HG02798 (cell line): ENCODE results near the gene SV2C.
A peak's percentile ranks its signal among the peaks of the same experiment; 100 is the strongest.

ENCODE experiments used
- ATAC-seq: cut with Tn5 transposase; IDR thresholded peaks from one replicate; pipeline ENCODE4 v1.9.1; 2021; ENCODE audit warnings: mild to moderate bottlenecking; ENCODE audit not compliant: unreplicated experiment, poor library complexity

SV2C gene

DNA sequence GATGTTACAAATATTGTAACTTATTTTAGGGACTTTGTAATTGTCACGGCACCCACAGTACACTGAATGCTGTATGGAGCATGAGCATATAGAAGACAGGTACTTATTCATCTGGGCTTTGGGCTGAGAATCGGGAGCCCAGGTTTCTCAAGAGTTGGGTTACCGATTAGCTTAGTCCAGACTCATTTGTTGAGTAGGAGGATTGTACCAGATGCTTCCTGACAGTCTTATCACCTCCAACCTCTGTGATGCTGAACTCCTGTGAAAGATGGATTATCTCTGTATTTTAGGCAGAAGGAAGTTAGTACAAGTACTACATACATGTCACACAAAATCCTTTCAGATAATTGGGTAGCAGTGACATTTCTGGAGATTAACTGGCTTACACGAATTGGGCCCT is 79.2 kb downstream of the SV2C start:
- ATAC-seq: no peak

DNA sequence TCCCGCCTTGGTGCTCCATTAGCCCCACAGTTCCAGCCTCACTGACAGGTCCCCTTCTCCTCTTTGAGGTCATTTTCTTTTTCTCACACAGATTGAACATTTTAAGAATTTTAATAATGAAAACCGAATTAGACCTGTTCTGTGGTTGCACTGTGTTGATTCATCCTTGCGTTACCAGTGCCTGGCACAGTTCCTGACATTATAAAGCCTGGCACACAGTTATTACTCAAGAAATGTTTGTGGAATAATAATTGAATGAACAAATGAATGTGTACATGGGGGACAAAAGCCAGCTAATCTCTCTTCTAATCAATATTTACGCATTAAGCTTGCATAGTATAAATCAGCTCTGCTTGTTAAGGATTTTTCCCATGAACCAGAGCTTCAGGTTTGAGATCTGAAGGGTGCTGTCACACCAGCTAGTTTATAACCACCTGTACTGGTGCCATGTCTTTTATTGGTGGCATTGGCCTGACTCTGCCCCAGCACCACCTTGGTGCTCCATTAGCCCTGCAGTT is 80.0 kb downstream of the SV2C start:
- no peak for ATAC-seq

DNA sequence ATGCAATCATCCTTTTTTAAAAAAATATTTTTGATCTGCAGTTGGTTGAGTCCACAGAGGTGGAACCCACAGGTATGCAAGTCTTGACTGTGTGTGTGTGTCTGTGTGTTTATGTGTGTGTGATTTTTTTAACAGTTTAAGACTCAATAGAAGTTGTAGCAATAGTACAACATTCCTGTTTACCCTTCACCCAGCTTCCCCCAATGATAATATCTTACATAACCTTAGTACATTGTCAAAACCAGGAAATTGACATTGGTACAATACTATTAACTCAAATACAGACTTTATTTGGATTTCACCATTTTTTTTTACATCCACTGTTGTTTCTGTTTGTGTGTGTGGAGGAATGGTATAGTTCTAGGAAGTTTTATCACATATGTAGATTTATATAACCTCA is 81.8 kb downstream of the SV2C start:
- no peak for ATAC-seq

DNA sequence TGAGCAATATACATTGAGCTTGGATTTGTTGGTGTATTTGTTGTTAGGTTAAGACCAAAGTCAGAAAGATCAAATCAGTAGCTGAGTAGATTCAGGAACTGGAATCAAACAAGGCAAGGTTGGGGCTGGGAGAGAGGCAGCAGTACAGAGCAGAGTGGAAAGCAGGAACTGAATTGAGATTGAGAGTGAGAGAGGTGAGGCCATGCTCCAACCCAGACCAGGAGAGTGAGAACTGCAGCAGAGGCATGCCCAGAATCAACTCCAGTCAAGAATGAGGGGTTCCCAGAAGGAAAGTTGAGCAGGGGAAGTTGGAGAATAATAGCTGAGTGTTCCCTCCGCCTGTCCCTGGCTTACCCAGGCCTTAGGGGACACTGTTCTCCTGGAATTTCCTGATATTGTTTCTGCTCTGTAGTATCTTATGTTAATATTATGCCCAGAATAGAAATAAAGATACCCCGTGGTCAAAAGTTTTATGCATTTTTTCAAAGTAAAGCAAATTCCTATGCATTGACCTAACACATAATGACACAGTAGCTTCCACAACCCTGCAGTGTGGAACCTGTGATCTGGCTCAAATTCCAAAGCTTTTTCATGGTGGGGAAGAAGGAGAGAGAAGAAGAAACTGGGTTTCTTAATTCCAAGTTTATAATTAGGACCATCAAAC is 82.7 kb downstream of the SV2C start:
- ATAC-seq: no peak

DNA sequence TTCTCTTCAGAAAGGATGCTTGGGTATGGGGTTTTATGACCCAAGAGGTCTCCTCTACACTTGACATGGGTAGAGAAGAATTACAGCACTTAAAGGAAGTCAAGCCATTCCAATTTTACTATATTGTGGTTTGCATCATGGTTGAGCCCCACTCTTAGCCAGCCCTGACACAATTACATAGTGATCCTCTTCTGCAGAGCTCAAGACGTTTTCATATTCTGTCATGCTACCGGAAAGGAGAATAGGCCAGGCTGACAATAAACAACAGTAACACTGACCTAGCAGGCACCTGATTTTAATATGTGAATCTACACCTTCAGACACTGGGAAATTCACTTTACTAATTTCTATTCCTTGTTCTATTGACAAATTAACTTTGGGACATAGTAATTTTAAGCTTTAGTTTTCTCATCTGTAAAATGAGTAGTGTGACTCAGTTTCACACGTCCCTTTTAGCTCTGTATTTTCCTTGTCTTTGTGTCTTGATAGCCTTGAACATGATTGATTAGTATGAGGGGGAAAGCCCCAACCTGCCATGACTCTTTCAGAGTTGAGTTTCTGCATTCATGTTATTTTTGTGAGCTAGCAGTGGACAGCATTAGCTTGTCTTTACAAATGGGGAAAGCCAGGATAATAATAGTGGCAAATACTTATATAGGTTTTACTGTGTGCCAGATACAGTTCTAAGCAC is 83.8 kb downstream of the SV2C start:
- ATAC-seq: no peak

DNA sequence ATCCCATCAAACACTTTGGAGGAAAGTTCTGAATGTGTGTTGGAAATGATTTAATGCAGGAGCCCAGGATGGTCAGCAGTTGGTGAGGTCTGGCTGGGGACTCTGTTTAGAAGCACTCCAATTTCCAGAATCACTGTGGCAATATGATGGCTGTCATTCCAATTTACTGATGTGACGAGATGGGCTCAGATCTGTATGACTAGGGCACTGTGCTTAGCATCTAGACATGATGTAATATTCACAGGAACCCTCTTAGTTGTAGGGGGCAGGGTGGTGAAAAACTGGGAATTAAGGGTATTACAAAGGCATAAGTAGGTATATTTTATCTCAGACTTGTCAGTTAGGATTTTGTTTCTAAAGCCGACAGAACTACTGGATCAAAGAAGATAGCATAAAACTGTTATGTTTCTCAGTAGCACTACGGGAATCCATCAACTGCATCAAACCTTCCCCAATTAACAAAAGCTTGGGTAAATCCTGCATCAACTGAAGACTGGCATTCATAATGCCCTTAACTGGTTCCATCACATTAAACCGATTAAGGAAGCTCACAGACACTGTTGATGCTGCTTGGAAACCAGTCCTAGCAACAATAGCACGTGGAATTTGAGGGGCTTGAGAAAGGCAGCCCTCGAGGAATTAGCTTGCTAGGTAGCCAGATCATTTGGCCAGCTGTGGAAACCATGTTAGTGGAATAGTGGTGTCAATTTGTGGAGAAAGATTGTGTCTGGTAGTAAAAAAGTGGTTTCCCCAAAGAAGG is 86.1 kb downstream of the SV2C start:
- no peak for ATAC-seq

DNA sequence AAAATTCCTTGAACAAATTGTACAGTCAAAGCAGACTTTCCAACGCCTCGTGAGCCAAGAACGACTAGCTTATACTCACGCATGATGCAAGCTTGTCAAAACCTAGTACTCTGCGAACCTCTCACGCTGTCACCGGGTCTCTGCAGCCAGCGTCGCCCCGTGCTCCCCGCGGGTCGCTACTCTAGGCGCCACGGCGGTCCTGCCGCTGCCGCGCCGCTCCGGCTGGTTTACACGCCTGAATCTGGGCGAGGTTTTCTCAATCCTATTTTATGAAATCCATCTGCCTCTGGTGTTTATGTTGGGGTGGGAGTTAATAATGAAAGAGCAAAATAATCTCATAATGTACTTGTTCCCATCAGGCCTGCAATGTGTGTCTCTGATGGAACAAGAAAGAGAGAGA is 90.9 kb downstream of the SV2C start:
- ATAC-seq: no peak

DNA sequence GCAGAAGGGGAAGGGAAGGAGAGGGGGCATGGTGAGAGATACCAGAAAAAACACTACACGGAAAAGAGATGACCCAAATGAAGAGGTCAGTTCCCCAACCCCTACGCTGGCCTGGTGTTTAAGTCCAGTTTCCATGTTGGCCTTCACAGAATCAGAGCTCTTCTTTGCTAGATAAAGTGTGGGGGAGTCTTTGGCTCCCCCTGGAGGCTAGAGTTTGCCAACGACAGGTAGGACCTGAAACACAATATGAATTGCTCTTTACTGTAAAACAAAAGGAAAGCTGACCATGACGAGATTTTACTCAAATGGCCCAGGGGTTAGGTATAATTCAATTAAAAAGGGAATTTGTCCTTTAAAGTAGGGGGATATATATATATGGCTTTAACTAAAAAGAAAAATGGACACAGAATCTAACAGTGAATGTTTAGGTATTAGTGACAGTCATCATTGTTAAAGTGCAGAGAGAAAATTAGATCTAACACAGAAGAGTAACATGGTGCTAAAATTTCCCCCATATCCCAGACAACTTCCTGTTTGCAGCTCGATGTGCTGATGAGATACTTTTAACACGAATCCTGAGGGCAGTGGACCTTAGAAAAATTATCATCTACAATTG is 92.0 kb downstream of the SV2C start:
- peak; percentile 74 for ATAC-seq

DNA sequence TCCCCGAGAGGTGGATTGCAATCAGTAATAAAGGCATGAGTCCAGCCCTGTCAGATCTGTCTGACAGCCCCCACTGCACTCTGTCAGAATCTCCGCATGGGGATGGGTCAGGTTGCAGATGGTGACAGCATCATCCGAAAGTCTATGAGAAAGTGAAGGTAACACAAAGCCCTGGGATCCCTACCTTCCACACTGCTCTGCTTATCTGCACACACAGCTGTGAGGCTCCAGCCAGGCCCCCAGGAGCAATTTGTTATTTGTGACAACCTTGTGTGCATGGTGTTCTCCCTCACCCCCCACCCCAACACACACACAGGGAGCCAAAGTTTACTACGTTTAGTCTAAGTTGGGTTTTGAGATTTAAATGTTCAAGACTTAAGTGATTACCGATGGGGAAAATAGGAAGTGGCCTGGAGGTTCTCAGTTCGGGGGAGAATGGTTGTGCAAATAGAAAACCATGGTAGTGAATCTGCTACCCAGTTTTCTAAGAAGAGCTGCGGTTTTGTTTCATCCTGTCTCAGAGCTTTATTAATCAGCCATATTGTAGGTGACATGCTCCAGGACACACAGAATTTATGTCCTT is 92.7 kb downstream of the SV2C start:
- peak; percentile 61 for ATAC-seq

DNA sequence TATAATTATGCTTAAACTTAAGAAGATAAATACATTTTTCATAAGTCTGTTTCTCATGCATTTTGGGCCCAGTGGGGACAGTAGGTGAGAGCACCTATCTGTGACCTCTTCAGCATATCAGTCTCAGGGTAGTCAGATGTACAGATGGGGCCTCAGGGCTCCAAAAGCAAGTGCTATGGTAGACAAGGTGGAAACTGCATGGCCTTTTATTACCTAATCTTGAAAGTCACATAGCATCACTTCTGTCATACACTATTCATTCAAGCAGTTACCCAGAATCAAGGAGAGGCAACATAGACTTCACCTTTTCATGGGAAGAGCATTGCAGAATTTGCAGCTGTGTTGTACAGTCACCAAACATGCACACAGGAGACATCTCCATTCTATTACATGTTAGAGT is 94.8 kb downstream of the SV2C start:
- no peak for ATAC-seq

DNA sequence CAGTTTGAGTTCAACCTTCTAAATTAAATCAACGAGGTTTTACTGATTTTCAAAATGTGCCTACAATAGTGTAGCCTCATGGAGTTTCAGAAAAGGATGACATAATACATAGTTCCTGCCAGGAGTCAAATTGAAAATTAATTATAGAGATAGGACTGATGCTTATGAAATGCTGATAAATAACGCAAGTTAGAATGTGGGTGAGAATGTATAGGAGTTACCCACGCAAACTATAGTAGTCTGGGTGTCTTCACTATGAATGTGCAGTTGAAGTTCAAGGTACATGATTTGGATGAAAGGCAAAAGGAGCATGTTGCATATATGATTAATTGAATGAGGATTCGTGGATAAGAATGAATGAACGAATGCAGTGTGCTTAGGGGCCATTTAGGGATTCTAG is 95.7 kb downstream of the SV2C start:
- no peak for ATAC-seq

DNA sequence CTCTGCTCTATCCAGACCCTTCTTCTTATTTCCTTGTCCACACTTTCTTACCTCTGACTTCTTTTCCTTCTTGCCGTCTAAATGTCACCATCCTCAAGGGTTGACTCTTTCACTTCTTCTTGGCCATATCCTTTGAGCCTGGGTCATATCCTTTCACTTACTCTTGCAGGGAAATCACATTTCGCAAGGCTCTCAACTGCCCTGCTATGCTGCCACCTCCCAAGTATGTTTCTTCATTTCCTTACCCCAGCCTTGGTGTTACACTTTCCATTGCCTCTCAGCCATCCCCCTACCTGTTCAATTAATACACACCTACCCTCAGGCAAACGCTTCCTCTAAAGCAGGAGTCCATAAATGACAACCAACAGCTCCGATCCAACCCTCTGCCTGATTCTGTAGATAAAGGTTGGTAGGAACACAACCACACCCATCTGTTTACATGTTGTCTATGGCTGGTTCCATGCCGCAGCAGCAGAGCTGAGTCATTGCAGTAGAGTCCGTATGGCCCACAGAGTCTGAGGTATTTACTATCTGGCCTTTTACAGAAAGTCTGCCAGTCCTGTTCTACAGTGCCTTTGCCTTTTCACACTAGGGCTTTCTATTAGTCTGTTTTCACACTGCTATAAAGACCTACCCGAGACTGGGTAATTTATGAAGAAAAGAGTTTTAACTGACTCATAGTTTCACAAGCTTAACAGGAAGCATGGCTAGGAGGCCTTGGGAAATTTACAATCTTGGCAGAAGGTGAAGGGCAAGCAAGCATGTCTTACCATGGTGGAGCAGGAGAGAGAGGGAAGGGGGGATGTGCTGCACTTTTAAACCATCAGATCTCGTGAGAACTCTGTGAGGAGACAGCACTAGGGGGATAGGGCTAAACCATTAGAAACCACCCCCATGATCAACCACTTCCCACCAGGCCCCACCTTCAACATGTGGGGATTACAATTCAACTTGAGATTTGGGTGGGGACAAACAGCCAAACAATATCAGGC is 97.9 kb downstream of the SV2C start:
- no peak for ATAC-seq

DNA sequence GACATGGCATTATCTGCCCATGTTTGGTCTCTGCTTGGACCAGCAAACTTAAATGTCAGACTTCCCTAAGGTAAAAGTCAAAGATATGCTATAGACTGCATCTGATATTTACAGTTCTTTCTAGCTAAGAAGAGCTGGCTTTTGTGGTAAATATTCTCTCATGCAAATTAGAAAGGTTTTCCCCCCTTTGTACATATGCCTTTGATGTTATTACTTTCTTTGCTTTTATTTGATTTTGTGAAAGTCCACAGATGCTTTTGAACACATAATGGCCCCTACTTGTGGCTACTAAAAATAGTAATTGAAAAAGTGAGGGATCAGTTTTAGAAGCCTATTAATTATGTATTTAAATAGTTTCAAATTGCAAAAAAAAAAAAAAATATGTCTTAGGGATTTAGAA is 104.2 kb downstream of the SV2C start:
- ATAC-seq: no peak

DNA sequence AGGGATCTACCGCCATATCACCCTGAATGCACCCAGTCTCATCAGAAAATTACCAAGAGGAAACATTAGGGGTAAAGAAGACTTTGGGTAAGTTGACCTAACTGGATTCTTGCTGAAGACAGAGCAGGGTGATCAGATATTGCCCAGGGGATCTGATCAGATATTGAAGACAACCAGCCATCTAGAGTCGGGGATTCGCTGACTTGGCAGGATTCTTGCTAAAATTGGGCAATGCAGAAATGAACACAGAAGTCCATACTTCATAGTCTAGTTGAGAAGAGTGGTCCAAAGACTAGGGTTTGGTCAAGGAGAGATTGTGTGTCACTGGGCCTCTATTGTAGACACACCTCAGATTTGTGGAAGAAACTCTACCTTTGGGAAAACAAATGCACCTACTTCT is 107.2 kb downstream of the SV2C start:
- ATAC-seq: no peak

DNA sequence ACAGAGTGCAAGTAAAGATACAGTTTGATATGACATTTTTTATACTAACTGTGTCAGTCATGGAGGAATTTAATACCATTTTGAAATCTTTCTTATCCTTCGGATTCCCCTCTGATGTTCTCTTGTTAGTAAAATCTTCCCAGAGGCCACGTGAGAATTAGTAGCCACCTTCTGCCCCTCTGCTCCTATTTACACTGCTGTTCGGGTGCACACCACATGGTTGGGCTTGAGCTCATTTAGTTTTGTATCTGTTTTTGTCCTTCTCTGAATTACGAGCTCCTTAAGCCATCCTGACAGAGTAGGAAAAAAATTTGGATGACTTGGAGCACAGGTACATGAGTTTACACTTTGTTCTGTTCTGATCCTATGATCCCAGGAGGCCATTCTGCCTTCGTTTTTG is 109.7 kb downstream of the SV2C start:
- ATAC-seq: no peak

DNA sequence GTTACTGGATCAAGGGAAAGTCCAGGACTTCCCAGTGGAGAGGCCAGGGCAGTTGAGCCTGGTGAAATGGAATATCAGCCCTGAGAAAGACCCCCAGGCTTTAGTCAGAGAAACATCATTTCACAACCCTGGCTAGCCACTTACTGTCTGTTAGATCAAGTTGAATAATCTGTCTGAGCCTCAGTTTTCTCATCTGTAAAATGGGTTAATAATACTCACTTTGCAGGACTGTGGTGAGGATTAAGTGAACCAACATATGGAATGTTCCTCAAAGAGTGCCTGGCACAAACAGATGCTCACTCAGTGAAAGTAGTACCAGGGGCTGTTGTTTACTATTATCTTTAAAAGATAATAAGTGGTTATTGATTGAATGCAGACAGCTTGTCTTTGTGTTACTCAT is 110.5 kb downstream of the SV2C start:
- no peak for ATAC-seq

DNA sequence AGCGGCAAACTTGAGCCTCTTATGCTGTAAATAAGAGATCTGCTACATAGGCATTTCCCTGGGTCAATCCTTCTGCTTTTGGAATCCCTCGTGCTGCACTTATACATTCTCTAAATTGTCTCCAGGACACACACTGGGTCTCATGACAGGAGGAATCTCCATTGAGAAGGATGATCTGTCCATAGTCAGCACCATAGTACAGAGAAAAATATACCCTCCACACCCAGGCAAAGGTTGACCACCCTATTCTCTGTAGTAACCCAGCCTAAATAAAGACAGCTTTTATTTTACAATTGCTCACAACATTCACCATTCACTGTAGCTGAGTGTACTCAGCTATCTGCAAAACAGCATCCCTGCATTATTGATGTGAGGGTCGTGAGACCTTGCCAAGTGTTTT is 111.2 kb downstream of the SV2C start:
- ATAC-seq: no peak

DNA sequence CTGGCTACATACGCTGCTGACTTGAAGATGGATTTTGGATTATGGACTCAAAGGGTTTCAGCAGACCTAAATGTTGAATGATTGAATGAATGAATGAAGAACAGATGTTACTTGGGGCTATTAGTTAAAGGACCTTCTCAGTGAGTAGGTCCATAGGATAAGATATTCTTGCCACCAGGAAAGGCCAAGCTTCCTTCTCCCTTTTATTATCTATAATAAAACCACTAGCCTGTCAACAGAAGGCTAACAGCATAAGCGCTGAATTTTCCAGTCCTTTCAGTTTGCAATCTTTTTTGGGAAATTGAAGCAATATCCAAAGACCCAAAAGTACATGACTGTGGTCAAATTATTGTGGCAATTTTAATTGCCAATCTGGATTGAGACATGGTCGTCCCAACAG is 113.3 kb downstream of the SV2C start:
- ATAC-seq: no peak

DNA sequence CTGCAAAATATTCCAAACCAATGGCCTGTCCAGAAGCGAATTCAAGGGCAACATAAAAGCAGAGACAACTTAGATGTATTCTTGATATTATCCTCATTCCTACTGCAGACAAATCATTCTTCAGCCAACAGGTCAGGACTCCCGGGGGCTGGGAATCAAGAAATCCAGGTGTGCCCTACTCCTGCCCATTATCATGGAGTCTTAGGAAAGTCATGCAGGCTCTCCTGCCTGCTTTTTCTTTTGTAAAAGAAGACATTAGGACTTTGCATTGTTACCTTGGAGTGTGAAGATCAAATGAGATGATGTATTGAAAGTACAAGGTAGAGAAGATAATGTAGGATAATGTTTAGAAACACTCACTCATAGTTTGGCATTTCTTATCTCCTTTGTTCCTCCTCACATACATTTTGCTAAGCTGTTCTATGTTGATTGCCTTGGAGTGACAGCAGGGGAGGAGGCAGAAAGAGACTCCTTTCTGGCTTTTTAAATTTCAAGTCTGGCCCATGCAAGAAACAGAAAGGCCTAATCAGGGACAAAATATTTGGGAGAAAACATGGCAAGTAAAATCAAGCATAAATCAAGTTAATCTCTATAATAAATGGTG is 113.8 kb downstream of the SV2C start:
- no peak for ATAC-seq
